HuH-7 (cell line): ENCODE data around the gene PNMA6A.
"Not testable (repeated sequence)": the region's sequence is repeated elsewhere in the genome, so short reads cannot be mapped to it uniquely, and the experiment has no call there.

Experiments
- DNase-seq: peaks from one replicate; pipeline ENCODE4 v3.0.0; 2011; ENCODE audit warnings: low spot score

The PNMA6A gene

DNA sequence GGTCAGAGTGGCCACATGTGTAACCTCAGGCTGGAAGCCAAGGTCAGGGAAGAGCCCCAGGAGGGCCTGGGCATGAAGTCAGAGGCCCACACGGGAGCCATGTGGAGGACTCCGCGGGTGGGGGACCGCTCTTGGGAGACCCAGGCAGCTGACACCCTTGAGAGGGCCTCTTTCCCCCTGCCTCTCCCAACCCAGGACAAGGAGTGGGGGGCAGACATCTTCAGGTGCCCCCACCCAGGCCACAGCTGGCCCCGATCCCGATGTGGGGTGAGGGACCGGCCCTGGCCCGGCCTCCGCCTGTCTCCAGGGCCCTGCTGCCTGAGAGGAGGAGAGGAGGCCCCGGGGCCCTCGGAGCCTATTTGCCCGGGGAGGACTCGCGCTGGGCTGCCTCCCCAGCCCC, 3.1 kb downstream of the PNMA6A start:
- DNase-seq, result no peak

DNA sequence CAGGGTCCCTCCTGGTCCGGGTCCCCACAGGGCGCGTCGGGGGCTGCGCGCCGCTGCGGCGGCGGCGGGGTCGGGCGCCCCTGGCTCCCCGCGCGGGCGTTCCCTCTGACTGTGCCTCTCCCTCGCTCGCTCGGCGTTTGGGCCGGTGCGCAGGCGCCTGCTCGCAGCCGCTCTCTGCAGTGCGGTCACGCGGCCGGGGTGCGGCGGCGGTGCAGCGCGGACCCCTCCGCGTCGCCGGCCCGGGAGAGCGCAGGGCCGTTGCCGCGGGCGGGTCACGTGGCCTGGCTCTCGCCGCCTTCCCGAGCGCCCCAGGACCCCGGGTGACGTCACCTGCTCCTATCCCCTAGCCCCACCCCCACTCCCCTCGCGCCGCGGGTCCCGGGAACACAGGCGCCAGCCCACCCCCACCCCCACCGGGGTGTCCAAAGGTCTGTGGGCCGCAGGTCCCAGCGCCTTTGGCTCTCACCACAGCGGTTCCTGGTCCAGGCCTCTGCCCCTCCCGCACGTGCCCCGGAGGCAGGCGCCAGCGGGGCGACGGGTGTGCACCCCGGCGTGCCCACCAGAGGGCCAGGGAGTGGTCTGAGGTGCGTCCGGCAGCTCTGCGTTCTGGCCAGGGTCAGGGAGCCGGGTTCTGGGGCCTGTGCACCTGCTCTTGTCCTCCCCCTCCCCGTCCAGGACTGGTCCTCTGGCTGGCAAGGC, 5.3 kb downstream of the PNMA6A start:
- DNase-seq, result not testable (repeated sequence)

DNA sequence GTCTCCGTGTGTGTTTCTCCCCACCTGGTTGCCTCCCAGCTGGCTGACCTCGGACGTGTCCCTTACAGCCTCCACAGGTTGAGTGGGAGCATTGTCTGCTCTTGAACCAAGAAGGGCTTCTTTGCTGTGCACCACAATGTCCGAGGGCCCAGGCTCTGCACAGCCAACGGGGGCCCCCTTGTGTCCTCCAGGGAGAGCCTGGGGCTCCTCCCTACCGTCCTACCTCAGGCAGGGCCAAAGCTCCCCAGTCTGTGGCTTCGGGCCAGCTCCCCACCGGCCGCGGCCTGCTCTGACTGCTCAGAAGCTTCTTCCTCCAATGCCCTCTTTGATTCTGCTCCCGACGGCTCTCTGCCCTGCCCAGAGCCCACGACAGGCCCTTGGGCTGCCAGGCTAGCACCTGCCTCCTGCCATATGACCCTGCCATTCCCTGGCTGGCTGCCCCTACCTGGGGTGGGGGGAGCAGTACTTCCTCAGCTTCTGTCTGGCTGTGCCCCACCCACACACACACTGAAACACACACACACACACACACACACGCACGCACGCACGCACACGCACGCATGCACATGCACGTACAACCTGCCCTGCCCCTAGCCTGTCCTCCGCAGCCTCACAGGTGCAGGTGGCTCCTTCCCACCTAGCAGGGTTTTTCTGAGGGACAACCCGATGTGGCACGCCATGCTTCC, 11.1 kb downstream of the PNMA6A start:
- not testable (repeated sequence) for DNase-seq

DNA sequence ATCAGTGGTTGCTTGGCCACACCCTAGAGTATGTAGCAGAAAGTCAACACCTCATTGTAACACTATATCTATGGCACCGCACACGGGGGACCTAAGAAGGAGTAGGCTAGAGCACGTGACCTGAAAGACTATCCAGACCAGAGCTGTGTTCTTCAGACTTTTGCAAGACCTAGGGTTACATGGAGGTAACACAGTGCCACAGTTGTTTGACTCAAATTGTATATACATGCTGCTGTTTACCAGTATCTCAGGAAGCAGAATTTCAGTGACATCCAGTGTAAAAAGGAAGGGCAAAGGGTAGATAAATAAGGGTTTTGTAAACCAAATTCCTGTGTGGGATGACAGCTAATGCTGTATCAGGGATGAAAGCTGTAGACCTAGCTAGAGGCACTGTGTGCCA, 30.2 kb downstream of the PNMA6A start:
- DNase-seq, result no peak

DNA sequence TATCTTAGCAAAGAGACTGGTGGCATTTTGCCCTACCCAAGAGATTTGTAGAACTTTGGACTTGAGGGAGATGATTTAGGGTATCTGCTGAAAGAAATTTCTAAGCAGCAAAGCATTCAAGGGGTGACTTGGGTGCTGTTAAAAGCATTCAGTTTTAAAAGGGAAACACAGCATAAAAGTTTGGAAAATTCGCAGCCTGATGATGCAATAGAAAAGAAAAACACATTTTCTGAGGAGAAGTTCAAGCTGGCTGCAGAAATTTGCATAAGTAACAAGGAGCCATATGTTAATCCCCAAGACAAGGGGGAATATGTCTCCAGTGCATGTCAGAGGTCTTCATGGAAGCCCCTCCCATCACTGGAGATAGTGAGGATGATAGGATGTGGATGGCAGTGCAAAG, 32.7 kb downstream of the PNMA6A start:
- DNase-seq, result not testable (repeated sequence)

DNA sequence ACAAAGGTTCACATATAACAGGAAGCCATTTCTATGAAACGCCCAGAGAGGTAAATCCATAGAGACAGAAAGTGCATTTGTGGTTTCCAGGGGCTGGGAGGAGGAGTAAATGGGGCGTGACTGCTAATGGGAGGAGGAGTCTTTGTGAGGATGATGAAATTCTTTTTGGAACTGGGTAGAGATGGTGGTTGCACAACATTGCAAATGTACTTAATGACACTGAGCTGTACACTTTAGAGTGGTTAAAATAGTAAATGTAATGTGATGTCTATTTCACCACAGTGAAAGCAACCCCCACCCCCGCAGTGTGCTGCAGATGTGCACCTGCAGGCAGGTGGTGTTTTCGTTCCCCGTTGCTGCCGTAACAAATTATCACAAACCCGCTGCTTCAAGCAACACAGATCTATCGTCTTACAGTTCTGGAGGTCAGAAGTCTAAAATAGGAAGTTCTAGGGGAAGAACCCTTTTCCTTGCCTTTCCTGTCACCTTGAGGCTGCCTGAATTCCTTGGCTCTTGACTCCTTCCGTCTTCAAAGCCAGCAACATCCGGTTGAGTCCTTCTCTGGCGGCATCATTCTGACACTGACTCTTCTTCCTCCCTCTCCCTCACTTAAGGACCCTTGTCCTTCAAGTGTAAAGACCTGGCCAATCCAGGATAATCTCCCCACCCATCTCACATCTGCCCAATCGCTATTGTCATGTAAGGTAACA, 34.0 kb downstream of the PNMA6A start:
- not testable (repeated sequence) for DNase-seq

DNA sequence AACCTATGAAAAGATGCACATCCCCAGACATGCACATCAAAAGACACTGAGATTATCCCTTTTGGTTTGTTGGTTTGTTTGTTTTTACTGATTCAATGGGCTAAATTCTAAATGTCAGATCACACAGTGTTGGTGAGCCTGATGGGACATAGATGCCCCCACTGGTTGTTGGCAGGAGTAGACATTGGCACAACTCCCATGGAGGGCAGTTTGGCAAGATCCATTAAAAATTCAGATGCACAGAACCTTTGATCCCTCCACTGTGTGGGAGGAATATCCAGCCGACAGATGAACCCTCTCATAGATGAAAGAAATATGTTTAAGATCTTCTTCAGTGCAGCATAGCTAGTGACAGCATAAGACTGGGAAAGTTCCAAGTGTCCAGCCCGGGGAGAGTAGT, 38.5 kb downstream of the PNMA6A start:
- not testable (repeated sequence) for DNase-seq

DNA sequence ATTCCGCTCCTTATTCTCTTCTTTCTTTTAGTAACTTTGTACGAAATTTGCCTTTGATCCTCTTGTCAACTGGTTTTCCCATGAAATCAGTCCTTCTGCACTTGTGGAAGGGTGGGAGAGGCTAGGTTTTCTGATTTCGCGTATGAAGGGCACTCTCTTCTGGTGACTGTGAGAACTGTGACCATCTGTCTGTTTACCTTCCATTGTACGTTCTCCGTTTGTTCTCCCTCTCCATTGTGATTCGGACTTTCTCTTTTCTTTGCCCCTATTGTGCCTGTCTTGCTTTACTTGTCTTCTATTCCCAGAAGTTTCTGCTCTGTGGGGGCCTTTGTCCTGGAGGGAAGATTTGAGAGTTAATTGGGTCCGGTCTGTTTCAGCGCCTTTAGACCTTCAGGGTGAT, 41.6 kb downstream of the PNMA6A start:
- DNase-seq, result not testable (repeated sequence)

DNA sequence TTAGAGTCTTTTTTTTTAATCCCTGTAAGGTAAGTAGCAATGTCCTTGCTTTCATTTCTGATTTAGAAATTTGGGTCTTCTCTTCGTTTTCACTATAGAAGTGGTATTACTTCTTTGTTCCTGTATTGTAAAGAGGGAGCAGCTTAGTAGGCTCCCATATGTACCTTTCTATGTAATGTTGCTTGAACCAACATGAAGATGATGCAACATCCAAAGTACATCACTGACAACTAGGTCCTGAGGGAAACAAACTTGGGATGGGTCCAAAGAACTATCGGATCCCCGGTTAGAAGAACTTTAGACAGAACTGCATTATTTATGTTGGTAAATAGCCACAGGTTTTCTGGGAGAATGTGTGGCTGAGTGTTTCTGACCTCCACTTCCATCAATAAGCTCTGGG, 45.5 kb downstream of the PNMA6A start:
- not testable (repeated sequence) for DNase-seq

DNA sequence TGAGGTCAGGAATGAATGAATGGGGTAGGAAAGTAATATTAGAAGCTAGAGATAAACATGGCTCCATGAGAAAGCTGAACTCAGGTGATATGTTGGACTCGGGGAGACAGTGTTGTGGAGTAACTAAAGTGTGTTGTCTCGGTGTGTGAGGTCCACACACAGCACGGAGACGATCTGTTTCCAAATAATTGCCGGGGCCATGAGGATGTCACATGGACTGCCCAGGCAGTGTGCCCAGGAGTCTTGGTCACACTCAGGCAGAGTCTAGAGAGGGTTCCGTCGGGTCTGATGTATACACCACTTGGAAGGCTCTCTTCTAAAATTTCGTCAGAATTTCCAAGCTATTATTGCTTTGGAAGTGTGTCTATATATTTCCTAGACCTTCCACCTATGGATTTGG, 48.0 kb downstream of the PNMA6A start:
- not testable (repeated sequence) for DNase-seq

DNA sequence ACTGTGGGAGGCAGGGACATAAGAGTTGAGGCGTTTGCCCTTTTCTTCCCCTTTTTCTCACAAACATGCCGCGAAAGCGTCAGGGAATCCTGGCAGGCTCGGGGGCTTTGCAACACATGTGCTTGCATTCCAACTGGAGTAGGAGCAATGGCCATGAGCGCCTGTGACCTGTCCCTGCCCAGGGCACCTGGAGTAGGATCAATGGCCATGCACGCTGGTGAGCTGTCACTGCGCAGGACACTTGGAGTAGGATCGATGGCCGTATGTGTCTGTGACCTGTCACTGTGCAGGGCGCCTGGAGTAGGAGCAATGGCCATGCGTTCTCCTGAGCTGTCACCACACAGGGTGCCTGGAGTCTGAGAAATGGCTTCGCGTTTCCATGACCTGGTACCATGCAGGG, 51.2 kb downstream of the PNMA6A start:
- DNase-seq, result not testable (repeated sequence)
